ENCODE data around the gene INPP4B.

INPP4B gene

DNA sequence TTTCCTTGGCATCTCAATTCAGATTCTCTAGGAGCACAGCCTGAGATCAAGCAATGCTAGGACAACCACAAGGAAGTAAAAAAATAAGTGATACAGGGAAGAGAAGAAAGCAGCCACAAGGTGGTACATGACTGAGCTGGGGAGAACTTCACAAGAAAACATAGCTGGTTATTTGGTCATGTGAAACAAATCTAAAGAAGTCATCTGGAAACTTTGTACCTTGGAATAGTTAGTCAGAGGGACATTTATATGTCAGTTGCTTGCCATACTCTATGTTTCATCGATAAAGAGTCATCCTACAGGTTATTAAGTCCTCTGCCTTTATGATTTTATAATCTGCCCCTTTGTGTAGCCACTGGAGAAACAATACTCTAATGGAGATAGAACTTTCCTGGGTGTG, 634.7 kb downstream of the INPP4B start:
- DNase-seq (no peak), ATAC-seq (ENCODE audit: insufficient read depth, low read depth) (no peak)
- Histone ChIP-seq H2AFZ (ENCODE audit: low read depth, low read length) (no peak overlapping the region), H4K20me1 (ENCODE audit: insufficient read depth, low read length) (no peaks in the 10 kb centered on the region), H3K4me2 (ENCODE audit: insufficient read depth, low read length) (no peak overlapping the region), H3K79me2 (ENCODE audit: insufficient read depth, low read length) (no peaks in the 10 kb centered on the region), H3K9ac (ENCODE audit: low read depth, low read length) (no peak overlapping the region), H3K4me3 (ENCODE audit: low read depth in 1 of 2, low read length in 2 of 2) (no peak overlapping the region), H3K27ac (ENCODE audit: low read length) (no peak overlapping the region), H3K36me3 (ENCODE audit: insufficient read depth, low read length) (peaks cover 16% of the 10 kb centered on the region), H3K9me3 (ENCODE audit: insufficient read depth, low read length, severe bottlenecking) (no peaks in the 10 kb centered on the region), H3K4me1 (ENCODE audit: insufficient read depth, low read length) (no peaks in the 10 kb centered on the region), H3K27me3 (ENCODE audit: insufficient read depth, low read length, poor library complexity) (no peaks in the 10 kb centered on the region)
- TF ChIP-seq EZH2 (IDR thresholded peaks at IDR 0.05; ENCODE audit: borderline replicate concordance, low read depth, low read length, severe bottlenecking) (no peak), CTCF (IDR thresholded peaks at IDR 0.05; ENCODE audit: borderline replicate concordance, extremely low read depth, low read length, poor library complexity, severe bottlenecking) (peak; percentile 21)

DNA sequence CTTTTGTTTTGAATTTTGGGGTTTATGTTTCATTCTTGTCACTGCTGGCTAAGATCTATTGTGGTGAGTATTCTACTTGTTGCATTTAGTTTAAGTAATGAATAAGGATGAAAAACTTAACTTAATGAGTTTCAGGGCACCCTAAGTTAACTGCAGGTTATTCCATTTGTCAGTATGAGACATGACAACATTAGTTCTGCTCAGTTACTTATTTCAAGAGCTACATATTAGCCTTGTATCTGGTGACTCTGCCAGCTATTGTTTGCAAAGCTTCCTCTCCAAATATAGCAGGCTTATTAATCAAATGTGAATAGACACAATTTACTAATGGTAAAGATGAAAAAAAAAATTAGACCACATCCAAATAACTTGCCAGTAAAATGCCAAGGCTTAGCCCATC, 642.6 kb downstream of the INPP4B start:
- TF ChIP-seq EZH2 (IDR thresholded peaks at IDR 0.05; ENCODE audit: borderline replicate concordance, low read depth, low read length, severe bottlenecking), result no peak
- no peak for TF ChIP-seq CTCF (IDR thresholded peaks at IDR 0.05; ENCODE audit: borderline replicate concordance, extremely low read depth, low read length, poor library complexity, severe bottlenecking)
- no peak overlapping the region for H3K9ac ChIP-seq (ENCODE audit: low read depth, low read length)
- DNase-seq, result no peak
- no peak overlapping the region for H3K4me3 ChIP-seq (ENCODE audit: low read depth in 1 of 2, low read length in 2 of 2)
- no peaks in the 10 kb centered on the region for H3K4me1 ChIP-seq (ENCODE audit: insufficient read depth, low read length)
- H3K36me3 ChIP-seq (ENCODE audit: insufficient read depth, low read length), result peaks cover 23% of the 10 kb centered on the region
- no peaks in the 10 kb centered on the region for H3K9me3 ChIP-seq (ENCODE audit: insufficient read depth, low read length, severe bottlenecking)
- H2AFZ ChIP-seq (ENCODE audit: low read depth, low read length), result no peak overlapping the region
- H3K79me2 ChIP-seq (ENCODE audit: insufficient read depth, low read length), result no peaks in the 10 kb centered on the region
- H3K4me2 ChIP-seq (ENCODE audit: insufficient read depth, low read length), result no peak overlapping the region
- no peaks in the 10 kb centered on the region for H4K20me1 ChIP-seq (ENCODE audit: insufficient read depth, low read length)
- H3K27ac ChIP-seq (ENCODE audit: low read length), result no peak overlapping the region
- no peaks in the 10 kb centered on the region for H3K27me3 ChIP-seq (ENCODE audit: insufficient read depth, low read length, poor library complexity)
- ATAC-seq (ENCODE audit: insufficient read depth, low read depth), result no peak

DNA sequence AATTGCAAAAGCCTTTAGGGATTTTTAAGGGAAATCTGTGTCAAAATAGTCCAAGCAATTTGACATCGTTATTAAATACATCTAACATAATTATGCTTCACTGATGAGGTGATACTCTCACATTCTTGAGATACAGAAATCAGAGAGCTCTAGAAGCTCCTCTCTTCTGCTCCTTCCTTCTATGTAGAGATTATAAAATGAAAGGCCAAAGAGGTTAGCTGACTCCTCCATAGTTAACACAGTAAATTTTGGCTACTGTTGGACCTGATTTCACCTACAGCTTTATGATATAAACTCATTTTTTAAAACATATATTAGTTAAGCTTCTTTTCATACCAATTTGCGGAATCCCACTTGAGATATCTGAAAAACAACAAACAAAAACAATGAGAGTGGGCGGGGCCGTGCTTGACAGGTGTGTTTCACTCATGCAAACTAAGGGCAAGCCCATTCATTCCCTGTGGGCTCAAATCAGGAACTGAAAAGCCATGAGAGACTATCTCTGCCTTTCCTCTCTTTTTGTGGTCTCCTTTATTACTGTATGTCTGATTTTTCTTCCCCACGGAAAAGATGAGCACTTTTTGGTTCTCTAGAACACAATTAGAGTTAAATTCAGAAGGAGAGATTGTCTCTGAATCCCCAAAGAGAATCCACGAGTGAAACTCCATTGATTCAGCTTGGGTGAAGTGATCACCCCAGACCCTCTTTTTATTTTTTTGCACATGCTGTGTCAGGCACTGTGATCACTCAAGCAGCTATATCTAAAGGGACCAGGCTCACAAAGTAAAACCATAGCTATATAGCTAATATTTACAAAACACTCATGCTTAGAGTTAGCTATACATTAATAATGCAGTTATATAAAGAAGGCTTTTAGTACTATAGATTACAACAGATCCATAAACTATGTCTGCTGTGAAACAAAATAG, 643.4 kb downstream of the INPP4B start:
- Histone ChIP-seq H2AFZ (ENCODE audit: low read depth, low read length) (no peak overlapping the region), H3K9me3 (ENCODE audit: insufficient read depth, low read length, severe bottlenecking) (no peaks in the 10 kb centered on the region), H3K27me3 (ENCODE audit: insufficient read depth, low read length, poor library complexity) (no peaks in the 10 kb centered on the region), H3K4me2 (ENCODE audit: insufficient read depth, low read length) (no peak overlapping the region), H3K9ac (ENCODE audit: low read depth, low read length) (no peak overlapping the region), H3K79me2 (ENCODE audit: insufficient read depth, low read length) (no peaks in the 10 kb centered on the region), H3K4me1 (ENCODE audit: insufficient read depth, low read length) (no peaks in the 10 kb centered on the region), H3K27ac (ENCODE audit: low read length) (no peak overlapping the region), H3K36me3 (ENCODE audit: insufficient read depth, low read length) (peaks cover 18% of the 10 kb centered on the region), H4K20me1 (ENCODE audit: insufficient read depth, low read length) (no peaks in the 10 kb centered on the region), H3K4me3 (ENCODE audit: low read depth in 1 of 2, low read length in 2 of 2) (no peak overlapping the region)
- DNase-seq (no peak), ATAC-seq (ENCODE audit: insufficient read depth, low read depth) (no peak)
- no peak for TF ChIP-seq CTCF (IDR thresholded peaks at IDR 0.05; ENCODE audit: borderline replicate concordance, extremely low read depth, low read length, poor library complexity, severe bottlenecking)
- no peak for TF ChIP-seq EZH2 (IDR thresholded peaks at IDR 0.05; ENCODE audit: borderline replicate concordance, low read depth, low read length, severe bottlenecking)

Measured in DND-41 (cell line).